HepG2 (cell line): ENCODE data around the gene LBX2. TPM values are rescaled to one million over a fixed set of nuclear protein-coding genes. Genes with fewer than 3 reads are reported as not detected.

ENCODE experiments used
- DRAP1 ChIP-seq: IDR thresholded peaks from 2 replicates; pipeline ENCODE4 v1.6.1; 2016; ENCODE audit warnings: missing genetic modification reagents, missing compliant biosample characterization
- E2F2 ChIP-seq: sonication (generic); formaldehyde crosslinking; IDR thresholded peaks from 2 replicates; pipeline ENCODE4 v1.4.0; 2020; ENCODE audit warnings: missing genetic modification reagents, borderline replicate concordance
- HNF4G ChIP-seq, 2 experiments: sonication (generic) in 1 of 2; formaldehyde crosslinking in 1 of 2; IDR thresholded peaks; 2 replicates each; pipeline versions ENCODE4 v1.4.0 to v1.6.1; 2011 to 2020; ENCODE audit warnings: borderline replicate concordance in 2 of 2, low read depth in 2 of 2, mild to moderate bottlenecking in 2 of 2, low read length in 1 of 2, missing genetic modification reagents in 1 of 2, moderate library complexity in 1 of 2
- NKX3-1 ChIP-seq: sonication (generic); formaldehyde crosslinking; IDR thresholded peaks from 2 replicates; pipeline ENCODE4 v1.5.0; 2020; ENCODE audit warnings: missing genetic modification reagents
- PAXIP1 ChIP-seq: sonication (generic); formaldehyde crosslinking; conservative IDR thresholded peaks from 2 replicates; pipeline ENCODE4 v1.4.0; 2020; ENCODE audit warnings: mild to moderate bottlenecking, missing genetic modification reagents, moderate library complexity
- SOX13 ChIP-seq, 3 experiments: fragments of 450-650 bp in 1 of 3; sonication (generic) in 1 of 3; formaldehyde crosslinking in 1 of 3; IDR thresholded peaks in 2 of 3; conservative IDR thresholded peaks in 1 of 3; 2 replicates each; pipeline versions ENCODE4 v1.5.0 to v1.6.1; 2016 to 2020; ENCODE audit warnings: antibody characterized with exemption in 1 of 3, mild to moderate bottlenecking in 1 of 3, missing compliant biosample characterization in 1 of 3, missing genetic modification reagents in 1 of 3, moderate library complexity in 1 of 3
- STAG1 ChIP-seq: sonication (generic); formaldehyde crosslinking; IDR thresholded peaks from 2 replicates; pipeline ENCODE4 v1.4.0; 2020; ENCODE audit warnings: missing genetic modification reagents
- TSC22D2 ChIP-seq: sonication (generic); formaldehyde crosslinking; IDR thresholded peaks from 2 replicates; pipeline ENCODE4 v1.5.1; 2020; ENCODE audit warnings: missing genetic modification reagents, mild to moderate bottlenecking, borderline replicate concordance
- ZBTB46 ChIP-seq: sonication (generic); formaldehyde crosslinking; IDR thresholded peaks from 2 replicates; pipeline ENCODE4 v1.4.0; 2020; ENCODE audit warnings: mild to moderate bottlenecking, missing genetic modification reagents, borderline replicate concordance
- ZNF335 ChIP-seq: sonication (generic); formaldehyde crosslinking; IDR thresholded peaks from 2 replicates; pipeline ENCODE4 v1.4.0; 2020; ENCODE audit warnings: missing genetic modification reagents
- ZNF543 ChIP-seq: sonication (generic); formaldehyde crosslinking; IDR thresholded peaks from 2 replicates; pipeline ENCODE4 v1.4.0; 2020; ENCODE audit warnings: mild to moderate bottlenecking, missing genetic modification reagents
- ZNF563 ChIP-seq: sonication (generic); formaldehyde crosslinking; IDR thresholded peaks from 2 replicates; pipeline ENCODE4 v1.8.0; 2022; ENCODE audit warnings: mild to moderate bottlenecking, moderate library complexity, missing genetic modification reagents
- ZNF766 ChIP-seq: sonication (generic); formaldehyde crosslinking; IDR thresholded peaks from 2 replicates; pipeline ENCODE4 v1.5.0; 2020; ENCODE audit warnings: missing genetic modification reagents, borderline replicate concordance
- ZNF770 ChIP-seq: sonication (generic); formaldehyde crosslinking; IDR thresholded peaks from 2 replicates; pipeline ENCODE4 v1.5.0; 2020; ENCODE audit warnings: mild to moderate bottlenecking, missing genetic modification reagents
- ZNF780A ChIP-seq: sonication (generic); formaldehyde crosslinking; IDR thresholded peaks from 2 replicates; pipeline ENCODE4 v1.8.0; 2022; ENCODE audit warnings: mild to moderate bottlenecking, missing genetic modification reagents, moderate library complexity
- polyA plus RNA-seq, 8 experiments: library from polyadenylated mRNA; depleted of rRNA in 3 of 8; stranded (reverse) in 7 of 8; unstranded in 1 of 8; fragments of >200 nt; fragmentation: Illumina TruSeq in 4 of 8; extraction: Trizol in 4 of 8; gene quantifications; 2 replicates each; pipeline versions ENCODE4 v1.2.1 to v1.2.3, GENCODE V29; 2011 to 2016; ENCODE audit warnings: low read depth in 4 of 8, missing spikeins in 1 of 8, mixed read lengths in 1 of 8; ENCODE audit not compliant: insufficient read depth in 1 of 8
- total RNA-seq, 5 experiments: library from RNA; depleted of rRNA; stranded (reverse); fragments of >200 nt; fragmentation: Illumina TruSeq; extraction: Trizol; gene quantifications; 2 replicates each; pipeline ENCODE4 v1.2.3, GENCODE V29; 2016; ENCODE audit warnings: low read depth in 1 of 5

Gene LBX2
- total and polyA plus RNA-seq, 2 of the 13 experiments (the other 11 are each of a cell fraction or from before 2014, with no cell fraction given), result 6.4 to 8.1 TPM

- no peak for TF ChIP-seq HNF4G (IDR thresholded peaks at IDR 0.05; ENCODE audit: borderline replicate concordance, low read depth, low read length)
- TF ChIP-seq HNF4G (CRISPR knock-in tag; IDR thresholded peaks at IDR 0.05; ENCODE audit: borderline replicate concordance, low read depth), result peak; percentile 22; the same call in 1 of the 2 replicates
- TF ChIP-seq TSC22D2 (CRISPR knock-in tag), result no peak; the same call in 1 of the 2 replicates
- TF ChIP-seq ZNF563 (CRISPR knock-in tag), result peak; percentile 90
- TF ChIP-seq ZNF780A, result 0 out of 2 replicates have a peak, but pooled peaks have one; percentile 47
- TF ChIP-seq NKX3-1, result no peak; the same call in none of the 2 replicates
- peak; percentile 96 for TF ChIP-seq E2F2
- no peak for TF ChIP-seq DRAP1 (CRISPR knock-in tag)
- TF ChIP-seq ZNF766, result no peak; the same call in 1 of the 2 replicates
- peak; percentile 77 for TF ChIP-seq STAG1 (CRISPR knock-in tag)
- TF ChIP-seq ZNF770 (CRISPR knock-in tag), result peak; percentile 34
- TF ChIP-seq PAXIP1, result peak; percentile 73; the same call in 1 of the 2 replicates
- no peak; the same call in 1 of the 2 replicates for TF ChIP-seq ZBTB46 (CRISPR knock-in tag)
- peak; percentile 35; the same call in 1 of the 2 replicates for TF ChIP-seq SOX13 (IDR thresholded peaks at IDR 0.05)
- peak in 1 of 2 experiments; percentile 3; a peak in 1 of 4 replicates for TF ChIP-seq SOX13 (CRISPR knock-in tag; conservative IDR thresholded peaks at IDR 0.05 in 1 of 2, IDR thresholded peaks at IDR 0.05 in 1 of 2)
- peak; percentile 17; the same call in 1 of the 2 replicates for TF ChIP-seq ZNF543
- no peak; the same call in 1 of the 2 replicates for TF ChIP-seq ZNF335 (CRISPR knock-in tag)
These were observed 3.5 kb upstream of the LBX2 start (continued) for GRCh38 chr2:74502720-74503505.
